ENCODE measurements around the gene DISC1. TPM values are rescaled to one million over a fixed set of nuclear protein-coding genes. Genes with fewer than 3 reads are reported as not detected.

DISC1 gene
- total and polyA plus RNA-seq, 2 of the 13 experiments (the other 11 are each of a cell fraction or from before 2014, with no cell fraction given): 4.2 to 4.6 TPM

- ATAC-seq (no peak), FAIRE-seq (no peak), DNase-seq (ENCODE audit: low spot score) (no peak)
- no peaks in the 10 kb centered on the region for H4K20me1 ChIP-seq (ENCODE audit: insufficient read depth, low read length)
- H3K9ac ChIP-seq (ENCODE audit: insufficient read depth, low read depth, low read length): no peak overlapping the region
- H3K9me3 ChIP-seq (ENCODE audit: low read length): no peaks in the 10 kb centered on the region
- no peak overlapping the region for H2AFZ ChIP-seq (ENCODE audit: low read length)
- ChIA-PET CTCF (ENCODE audit: low intra/inter-chr PET ratio, low total read pairs) (no interaction called here), POLR2A (no interaction called here)
- intact Hi-C loops (cut with micrococcal nuclease; ENCODE audit: unreplicated experiment) (no loop called here), in situ Hi-C loops (cut with HindIII; ENCODE audit: extremely low pct_ligation_motif_present, low pct_unique_long_range_greater_than_20kb) (no loop called here)
- 89% methylated on average over 10 of the region's 10 CpGs for WGBS (ENCODE audit: low lambda C conversion rate)
- H3K79me2 ChIP-seq (ENCODE audit: insufficient read depth, low read length): no peaks in the 10 kb centered on the region
- TF ChIP-seq ZNF605 (CRISPR knock-in tag; IDR thresholded peaks at IDR 0.05) (no peak), YY1 (IDR thresholded peaks at IDR 0.05; ENCODE audit: insufficient read depth, insufficient replicate concordance, low read depth, low read length) (no peak), PHF20 (CRISPR knock-in tag; IDR thresholded peaks at IDR 0.05) (no peak), SMAD9 (CRISPR knock-in tag; IDR thresholded peaks at IDR 0.05) (no peak), ZNF629 (CRISPR knock-in tag; conservative IDR thresholded peaks at IDR 0.05) (peak; percentile 53), ZNF331 (CRISPR knock-in tag; IDR thresholded peaks at IDR 0.05) (no peak), ATM (IDR thresholded peaks at IDR 0.05; ENCODE audit: borderline replicate concordance) (no peak), ZNF101 (CRISPR knock-in tag; IDR thresholded peaks at IDR 0.05; ENCODE audit: borderline replicate concordance, low read depth) (no peak)
- no peak overlapping the region for H3K4me3 ChIP-seq (replicated peaks in 1 of 3; ENCODE audit: insufficient read depth in 1 of 3, low read depth in 2 of 3, low read length in 3 of 3)
- no peak overlapping the region for H3K4me2 ChIP-seq (ENCODE audit: low read depth, low read length)
- no peaks in the 10 kb centered on the region for H3K4me1 ChIP-seq (ENCODE audit: insufficient read depth, low read length)
- no peak overlapping the region for H3K27ac ChIP-seq (ENCODE audit: extremely low read length, insufficient read depth, low read length)
- no peaks in the 10 kb centered on the region for H3K27me3 ChIP-seq (ENCODE audit: control insufficient read depth in 1 of 2, insufficient read depth in 2 of 2, low read length in 2 of 2)
- H3K36me3 ChIP-seq (replicated peaks in 1 of 2; ENCODE audit: control insufficient read depth in 1 of 2, insufficient read depth in 2 of 2, low read length in 2 of 2): peaks cover 2% of the 10 kb centered on the region in 2 experiments; a peak in 1 of 5 replicates
- no TSS peak for BruUV-seq (replicated peaks)
Observed at GRCh38 chr1:232012773-232013386, 386.3 kb downstream of the DISC1 start.

- ChIA-PET POLR2A (no interaction called here), CTCF (ENCODE audit: low intra/inter-chr PET ratio, low total read pairs) (no interaction called here)
- in situ Hi-C loops (cut with HindIII; ENCODE audit: extremely low pct_ligation_motif_present, low pct_unique_long_range_greater_than_20kb): no loop called here
- Histone ChIP-seq H3K4me1 (ENCODE audit: insufficient read depth, low read length) (no peaks in the 10 kb centered on the region), H3K27me3 (ENCODE audit: control insufficient read depth in 1 of 2, insufficient read depth in 2 of 2, low read length in 2 of 2) (no peaks in the 10 kb centered on the region), H3K27ac (ENCODE audit: extremely low read length, insufficient read depth, low read length) (no peak overlapping the region), H3K36me3 (replicated peaks in 1 of 2; ENCODE audit: control insufficient read depth in 1 of 2, insufficient read depth in 2 of 2, low read length in 2 of 2) (peaks cover under 1 to 2% of the 10 kb centered on the region in 2 experiments; a peak in 1 of 5 replicates), H2AFZ (ENCODE audit: low read length) (no peak overlapping the region), H3K4me3 (replicated peaks in 1 of 3; ENCODE audit: insufficient read depth in 1 of 3, low read depth in 2 of 3, low read length in 3 of 3) (no peak overlapping the region), H3K9me3 (ENCODE audit: low read length) (no peaks in the 10 kb centered on the region), H3K4me2 (ENCODE audit: low read depth, low read length) (no peak overlapping the region), H3K79me2 (ENCODE audit: insufficient read depth, low read length) (no peaks in the 10 kb centered on the region), H4K20me1 (ENCODE audit: insufficient read depth, low read length) (no peaks in the 10 kb centered on the region), H3K9ac (ENCODE audit: insufficient read depth, low read depth, low read length) (no peak overlapping the region)
- FAIRE-seq (no peak), DNase-seq (ENCODE audit: low spot score) (no peak), ATAC-seq (no peak)
- intact Hi-C loops (cut with micrococcal nuclease; ENCODE audit: unreplicated experiment): no loop called here
- 83% methylated on average over 4 of the region's 4 CpGs for WGBS (ENCODE audit: low lambda C conversion rate)
- BruUV-seq (replicated peaks): no TSS peak
- TF ChIP-seq ATF2 (CRISPR knock-in tag; IDR thresholded peaks at IDR 0.05): no peak
- no peak for TF ChIP-seq HOXA5 (CRISPR knock-in tag; IDR thresholded peaks at IDR 0.05)
- TF ChIP-seq TIGD3 (CRISPR knock-in tag; IDR thresholded peaks at IDR 0.05; ENCODE audit: borderline replicate concordance): no peak
- no peak for TF ChIP-seq ZNF275 (CRISPR knock-in tag; IDR thresholded peaks at IDR 0.05; ENCODE audit: borderline replicate concordance)
- TF ChIP-seq EEA1 (CRISPR knock-in tag; IDR thresholded peaks at IDR 0.05; ENCODE audit: borderline replicate concordance): no peak
- TF ChIP-seq BRD4 (CRISPR knock-in tag; IDR thresholded peaks at IDR 0.05): no peak
- no peak for TF ChIP-seq GTF3A (CRISPR knock-in tag; conservative IDR thresholded peaks at IDR 0.05)
- TF ChIP-seq ZNF17 (CRISPR knock-in tag; IDR thresholded peaks at IDR 0.05): no peak
Observed at GRCh38 chr1:232014941-232015340, 388.4 kb downstream of the DISC1 start.
